Caco-2 (cell line): ENCODE results near the gene GLI1. TPM values are rescaled to one million over a fixed set of nuclear protein-coding genes. Genes with fewer than 3 reads are reported as not detected.

Source experiments
- BruUV-seq: library from RNA; stranded (reverse); fragments of 400-500 nt; replicated peaks from 2 replicates; lab custom pipeline; 2021; lab: Mats Ljungman, UMichigan
- CTCF ChIA-PET: fragments of 300-600 bp; sonication (Branson Sonifier 250); formaldehyde crosslinking; loops from one replicate; lab custom pipeline; 2022; ENCODE audit warnings: antibody characterized with exemption; lab: Charles Lee
- POLR2A ChIA-PET: fragments of 300-600 bp; sonication (Branson Sonifier 250); formaldehyde crosslinking; loops from one replicate; lab custom pipeline; 2022; ENCODE audit warnings: antibody characterized with exemption; lab: Charles Lee
- DNase-seq, 2 experiments: peaks; one replicate each; pipeline versions ENCODE4 v3.0.0 to v3.0.0-alpha.2; 2020 to 2022
- H3K27me3 ChIP-seq: replicated peaks from 2 replicates; pipeline ENCODE4 v1.6.0; 2011; ENCODE audit warnings: low read length; ENCODE audit not compliant: control insufficient read depth, insufficient read depth
- H3K36me3 ChIP-seq: 2 replicates; pipeline ENCODE4 v1.5.1; 2011; ENCODE audit warnings: low read length; ENCODE audit not compliant: control insufficient read depth, insufficient read depth
- H3K4me1 ChIP-seq: fragments of 250-450 bp; sonication (Bioruptor Pico); 2 replicates; pipeline ENCODE4 v1.5.1; 2020; ENCODE audit warnings: mild to moderate bottlenecking
- H3K4me3 ChIP-seq: 2 replicates; pipeline ENCODE4 v1.5.1; 2011; ENCODE audit warnings: low read depth, mild to moderate bottlenecking, control low read depth, low read length
- H3K9me3 ChIP-seq: fragments of 250-450 bp; sonication (Bioruptor Pico); 2 replicates; pipeline ENCODE4 v1.5.1; 2020; ENCODE audit warnings: mild to moderate bottlenecking, moderate library complexity
- H3K27ac Mint-ChIP-seq: one replicate; pipeline ENCODE4 v1.8.0; 2022; ENCODE audit warnings: mixed read lengths; ENCODE audit not compliant: unreplicated experiment
- H3K27me3 Mint-ChIP-seq: one replicate; pipeline ENCODE4 v1.8.0; 2022; ENCODE audit warnings: mixed read lengths; ENCODE audit not compliant: insufficient read depth, unreplicated experiment
- H3K36me3 Mint-ChIP-seq: one replicate; pipeline ENCODE4 v1.8.0; 2022; ENCODE audit warnings: mild to moderate bottlenecking, mixed read lengths; ENCODE audit not compliant: insufficient read depth, unreplicated experiment
- H3K4me1 Mint-ChIP-seq: one replicate; pipeline ENCODE4 v1.8.0; 2022; ENCODE audit warnings: low read depth, mixed read lengths; ENCODE audit not compliant: unreplicated experiment
- H3K4me3 Mint-ChIP-seq: one replicate; pipeline ENCODE4 v1.8.0; 2022; ENCODE audit warnings: mild to moderate bottlenecking, moderate library complexity, mixed read lengths; ENCODE audit not compliant: unreplicated experiment
- H3K9me3 Mint-ChIP-seq: one replicate; pipeline ENCODE4 v1.8.0; 2022; ENCODE audit warnings: mixed read lengths; ENCODE audit not compliant: unreplicated experiment
- CTCF ChIP-seq, 2 experiments: fragments of 200-600 bp in 1 of 2; IDR thresholded peaks; 1 replicate in 1 of 2; 2 replicates in 1 of 2; pipeline versions ENCODE4 v1.5.1 to v1.8.0; 2011 to 2022; ENCODE audit warnings: antibody characterized with exemption in 1 of 2, control low read depth in 1 of 2, inconsistent platforms in 1 of 2, low read depth in 1 of 2, low read length in 1 of 2, mild to moderate bottlenecking in 1 of 2, moderate library complexity in 1 of 2; ENCODE audit not compliant: insufficient read depth in 1 of 2, severe bottlenecking in 1 of 2, unreplicated experiment in 1 of 2
- intact Hi-C: fragments of 100-400 bp; cut with micrococcal nuclease; formaldehyde crosslinking; loops from one replicate; pipeline ENCODE4 v1.10.0; 2022; ENCODE audit not compliant: unreplicated experiment
- total RNA-seq: library from RNA; stranded (reverse); gene quantifications from 2 replicates; pipeline ENCODE4 v1.2.3, GENCODE V29; 2022

GLI1 gene
- total RNA-seq, 1 experiment from 2014 or later, result 0.48 TPM

DNA sequence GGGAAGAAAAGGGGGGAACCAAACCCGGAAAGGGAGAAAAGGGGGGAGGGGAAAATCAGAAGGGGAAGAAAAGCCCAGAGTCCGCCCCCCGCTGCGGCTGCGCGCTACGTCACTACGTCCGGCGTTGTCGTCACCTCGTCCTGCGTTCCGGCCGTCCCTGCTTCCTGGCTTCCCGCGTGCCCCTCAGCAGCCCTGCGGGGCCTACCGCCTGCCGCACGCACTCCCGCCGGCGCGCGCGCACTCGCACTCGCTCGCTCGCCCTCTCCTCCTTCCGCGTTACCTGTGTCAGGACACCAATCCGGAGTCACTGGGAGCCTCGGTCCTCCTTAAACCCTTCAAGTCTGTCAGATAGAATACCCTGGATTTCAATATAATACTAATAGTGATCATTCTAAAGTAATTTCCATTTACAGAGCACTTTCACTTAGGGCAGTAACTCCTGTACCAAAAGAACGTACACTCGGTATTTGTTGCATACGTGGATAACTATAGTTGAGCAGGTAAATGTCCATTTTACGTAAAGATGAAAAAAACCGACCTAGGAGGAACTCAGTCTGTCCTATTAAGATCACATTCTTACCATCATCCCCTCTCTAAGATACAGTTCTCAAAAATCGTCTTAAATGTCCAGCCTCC lies 28.5 kb upstream of the GLI1 start, which contains the start of gene R3HDM2:
Gene R3HDM2, minus strand, starts transcription at position 113 of the 636 bp plus-strand sequence. CDS start 120,615 bp downstream, outside the sequence.
- no peak for TF ChIP-seq CTCF (IDR thresholded peaks at IDR 0.05; ENCODE audit: insufficient read depth in 1 of 2, low read depth in 1 of 2, low read length in 1 of 2, severe bottlenecking in 1 of 2, unreplicated experiment in 1 of 2)
- no peaks in the 10 kb centered on the region for H3K27me3 ChIP-seq
- no peaks in the 10 kb centered on the region for H3K9me3 ChIP-seq
- Mint-ChIP-seq H3K9me3 (no peaks in the 10 kb centered on the region), H3K4me1 (peaks cover 13% of the 10 kb centered on the region), H3K36me3 (peaks cover 9% of the 10 kb centered on the region), H3K27me3 (no peaks in the 10 kb centered on the region), H3K4me3 (peak within 1 kb of the TSS; percentile 81), H3K27ac (peak within 1 kb of the TSS; percentile 96)
- BruUV-seq, result TSS peak; percentile 93
- no peaks in the 10 kb centered on the region for H3K36me3 ChIP-seq
- CTCF ChIA-PET, result interaction anchor here (1.2 kb wide), 1 partner anchor 63 kb away, joined by 8 read pairs; no protein-coding TSS in a partner anchor
- intact Hi-C loops, result loop anchor here (1.0 to 2.0 kb wide), 2 partner anchors 22 to 62 kb away; no protein-coding TSS in a partner anchor
- peak; percentile 96 for DNase-seq
- H3K4me3 ChIP-seq, result peak within 1 kb of the TSS; percentile 49
- POLR2A ChIA-PET, result no interaction called here
- H3K4me1 ChIP-seq, result peaks cover 9% of the 10 kb centered on the region

GRCh38 chr12:57431654-57432188 lies 27.9 kb upstream of the GLI1 start:
- ChIA-PET POLR2A (no interaction called here), CTCF (no interaction called here)
- intact Hi-C loops, result loop anchor here (1.0 to 2.0 kb wide), 2 partner anchors 22 to 63 kb away; no protein-coding TSS in a partner anchor
- Mint-ChIP-seq H3K36me3 (peaks cover 9% of the 10 kb centered on the region), H3K27me3 (no peaks in the 10 kb centered on the region), H3K27ac (peak overlapping the region; percentile 96), H3K9me3 (no peaks in the 10 kb centered on the region), H3K4me3 (peak overlapping the region; percentile 81), H3K4me1 (peaks cover 13% of the 10 kb centered on the region)
- Histone ChIP-seq H3K36me3 (no peaks in the 10 kb centered on the region), H3K4me3 (peak overlapping the region; percentile 49), H3K9me3 (no peaks in the 10 kb centered on the region), H3K4me1 (peaks cover 9% of the 10 kb centered on the region), H3K27me3 (no peaks in the 10 kb centered on the region)
- no peak for DNase-seq
- BruUV-seq, result no TSS peak
- TF ChIP-seq CTCF (IDR thresholded peaks at IDR 0.05; ENCODE audit: insufficient read depth in 1 of 2, low read depth in 1 of 2, low read length in 1 of 2, severe bottlenecking in 1 of 2, unreplicated experiment in 1 of 2), result no peak

- no TSS peak for BruUV-seq
- Mint-ChIP-seq H3K36me3 (peaks cover 9% of the 10 kb centered on the region), H3K4me1 (peaks cover 6% of the 10 kb centered on the region), H3K4me3 (no peak overlapping the region), H3K9me3 (no peaks in the 10 kb centered on the region), H3K27me3 (no peaks in the 10 kb centered on the region), H3K27ac (no peak overlapping the region)
- peaks cover 9% of the 10 kb centered on the region for H3K4me1 ChIP-seq
- no peak overlapping the region for H3K4me3 ChIP-seq
- no peaks in the 10 kb centered on the region for H3K9me3 ChIP-seq
- no peaks in the 10 kb centered on the region for H3K27me3 ChIP-seq
- no peaks in the 10 kb centered on the region for H3K36me3 ChIP-seq
- intact Hi-C loops, result no loop called here
- CTCF ChIA-PET, result interaction anchor here (0.8 to 1.4 kb wide), 2 partner anchors 19 to 21 kb away, joined by 4 read pairs; partner anchors contain the start of gene INHBE
- no peak for DNase-seq
- POLR2A ChIA-PET, result no interaction called here
- no peak for TF ChIP-seq CTCF (IDR thresholded peaks at IDR 0.05; ENCODE audit: insufficient read depth in 1 of 2, low read depth in 1 of 2, low read length in 1 of 2, severe bottlenecking in 1 of 2, unreplicated experiment in 1 of 2)
Observed at GRCh38 chr12:57433370-57433769, 26.2 kb upstream of the GLI1 start.
